Neural progenitor cell (in vitro differentiated cells): ENCODE results near the gene QPCT.

Source experiments
- EZH2 ChIP-seq: fragments of 200-600 bp; sonication (generic); IDR thresholded peaks from 2 replicates; pipeline ENCODE4 v1.6.1; 2017; ENCODE audit warnings: antibody characterized with exemption, mild to moderate bottlenecking, moderate library complexity
- TF ChIP-seq, protein P1 (sequence below): fragments of 200-600 bp; sonication (generic); IDR thresholded peaks from 2 replicates; pipeline ENCODE4 v1.5.1; 2017; ENCODE audit warnings: antibody characterized with exemption, mild to moderate bottlenecking

DNA sequence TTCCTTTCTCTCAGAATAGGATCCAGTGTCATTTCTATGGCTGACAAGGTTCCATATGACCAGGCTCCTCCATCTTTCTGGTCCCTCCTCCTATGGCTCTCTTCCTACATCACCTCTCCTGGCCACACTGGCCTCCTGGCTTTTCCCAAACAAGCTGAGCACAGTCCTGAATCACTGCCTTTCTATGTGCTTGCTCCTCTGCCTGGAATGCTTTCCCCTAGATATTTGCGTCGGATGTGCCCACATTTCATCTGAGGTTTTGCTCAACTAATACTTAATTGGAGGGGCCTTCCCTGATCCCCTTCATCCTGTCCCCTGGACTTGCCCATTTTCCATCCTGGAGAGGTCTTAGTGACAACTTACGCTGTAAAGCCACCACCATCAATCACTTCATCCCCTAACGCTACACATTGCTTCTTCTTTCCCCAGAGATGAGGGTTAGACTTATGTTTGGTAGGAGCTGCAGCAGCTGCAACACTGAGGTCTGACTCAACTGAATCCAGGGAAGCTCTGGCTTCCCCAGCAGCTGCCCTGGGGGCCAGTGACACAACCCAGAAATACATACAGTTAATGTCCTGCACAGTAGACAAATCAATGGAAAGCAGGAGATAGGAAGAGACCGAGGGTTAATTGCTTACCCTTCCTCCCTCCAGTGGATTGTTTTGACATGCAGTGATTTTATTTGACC lies 42.9 kb downstream of the QPCT start:
- TF ChIP-seq, protein P1, sequence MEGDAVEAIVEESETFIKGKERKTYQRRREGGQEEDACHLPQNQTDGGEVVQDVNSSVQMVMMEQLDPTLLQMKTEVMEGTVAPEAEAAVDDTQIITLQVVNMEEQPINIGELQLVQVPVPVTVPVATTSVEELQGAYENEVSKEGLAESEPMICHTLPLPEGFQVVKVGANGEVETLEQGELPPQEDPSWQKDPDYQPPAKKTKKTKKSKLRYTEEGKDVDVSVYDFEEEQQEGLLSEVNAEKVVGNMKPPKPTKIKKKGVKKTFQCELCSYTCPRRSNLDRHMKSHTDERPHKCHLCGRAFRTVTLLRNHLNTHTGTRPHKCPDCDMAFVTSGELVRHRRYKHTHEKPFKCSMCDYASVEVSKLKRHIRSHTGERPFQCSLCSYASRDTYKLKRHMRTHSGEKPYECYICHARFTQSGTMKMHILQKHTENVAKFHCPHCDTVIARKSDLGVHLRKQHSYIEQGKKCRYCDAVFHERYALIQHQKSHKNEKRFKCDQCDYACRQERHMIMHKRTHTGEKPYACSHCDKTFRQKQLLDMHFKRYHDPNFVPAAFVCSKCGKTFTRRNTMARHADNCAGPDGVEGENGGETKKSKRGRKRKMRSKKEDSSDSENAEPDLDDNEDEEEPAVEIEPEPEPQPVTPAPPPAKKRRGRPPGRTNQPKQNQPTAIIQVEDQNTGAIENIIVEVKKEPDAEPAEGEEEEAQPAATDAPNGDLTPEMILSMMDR: no peak
- no peak for TF ChIP-seq EZH2
